MM.1S (cell line): ENCODE results near the gene FEZ2.

Experiments used
- DNase-seq: peaks from one replicate; pipeline ENCODE4 v3.0.0-alpha.2; 2015
- H2AFZ ChIP-seq: fragments of 300-600 bp; sonication (generic); 2 replicates; pipeline ENCODE4 v1.6.0; 2016; ENCODE audit warnings: antibody characterized with exemption, low read length
- H3F3A ChIP-seq: fragments of 300-600 bp; sonication (generic); 2 replicates; pipeline ENCODE4 v1.6.1; 2016; ENCODE audit warnings: mild to moderate bottlenecking, antibody characterized with exemption, low read length, moderate library complexity, mixed read lengths; ENCODE audit not compliant: insufficient read depth
- H3K27ac ChIP-seq: fragments of 300-600 bp; sonication (generic); 2 replicates; pipeline ENCODE4 v1.5.1; 2016; ENCODE audit warnings: mild to moderate bottlenecking, low read length
- H3K27me3 ChIP-seq: fragments of 300-600 bp; sonication (generic); replicated peaks from 2 replicates; pipeline ENCODE4 v1.6.0; 2016; ENCODE audit warnings: low read length; ENCODE audit not compliant: insufficient read depth
- H3K36me3 ChIP-seq: fragments of 300-600 bp; sonication (generic); replicated peaks from 2 replicates; pipeline ENCODE4 v1.6.1; 2016; ENCODE audit warnings: mild to moderate bottlenecking, low read length, mixed read lengths; ENCODE audit not compliant: insufficient read depth
- H3K4me1 ChIP-seq: fragments of 300-600 bp; sonication (generic); 2 replicates; pipeline ENCODE4 v1.6.1; 2016; ENCODE audit warnings: low read length, mixed read lengths
- H3K4me2 ChIP-seq: fragments of 300-600 bp; sonication (generic); 2 replicates; pipeline ENCODE4 v1.6.0; 2016; ENCODE audit warnings: low read depth, low read length
- H3K4me3 ChIP-seq: fragments of 300-600 bp; sonication (generic); 2 replicates; pipeline ENCODE4 v1.5.1; 2016; ENCODE audit warnings: low read length, mixed read lengths
- H3K79me2 ChIP-seq: fragments of 300-600 bp; sonication (generic); 2 replicates; pipeline ENCODE4 v1.6.1; 2016; ENCODE audit warnings: mixed run types, low read length, mixed read lengths
- H3K9ac ChIP-seq: fragments of 300-600 bp; sonication (generic); 2 replicates; pipeline ENCODE4 v1.6.1; 2016; ENCODE audit warnings: low read length, mixed read lengths
- H3K9me2 ChIP-seq: fragments of 300-600 bp; sonication (generic); replicated peaks from 2 replicates; pipeline ENCODE4 v1.6.1; 2016; ENCODE audit warnings: mild to moderate bottlenecking, low read length, mixed read lengths; ENCODE audit not compliant: insufficient read depth
- H3K9me3 ChIP-seq: fragments of 300-600 bp; sonication (generic); replicated peaks from 2 replicates; pipeline ENCODE4 v1.6.1; 2016; ENCODE audit warnings: mild to moderate bottlenecking, low read length, mixed read lengths; ENCODE audit not compliant: insufficient read depth
- H4K20me1 ChIP-seq: fragments of 300-600 bp; sonication (generic); 2 replicates; pipeline ENCODE4 v1.6.1; 2016; ENCODE audit warnings: mild to moderate bottlenecking, low read length, moderate library complexity, mixed read lengths; ENCODE audit not compliant: insufficient read depth
- CTCF ChIP-seq: fragments of 300-600 bp; sonication (generic); IDR thresholded peaks from 2 replicates; pipeline ENCODE4 v1.5.1; 2016; ENCODE audit warnings: antibody characterized with exemption, low read length, mixed read lengths
- EZH2 ChIP-seq: fragments of 300-600 bp; sonication (generic); optimal IDR thresholded peaks from 2 replicates; pipeline ENCODE3; 2017; ENCODE audit warnings: low read depth, mild to moderate bottlenecking, antibody characterized with exemption, low read length, mixed read lengths
- EZH2phosphoT487 ChIP-seq: fragments of 300-600 bp; sonication (generic); IDR thresholded peaks from 2 replicates; pipeline ENCODE4 v1.6.1; 2018; ENCODE audit warnings: antibody characterized with exemption, low read length

FEZ2 gene

GRCh38 chr2:36556842-36557241, 41.1 kb downstream of the FEZ2 start:
- H3K9ac ChIP-seq = no peak overlapping the region
- no peak overlapping the region for H2AFZ ChIP-seq
- H3K4me1 ChIP-seq = no peaks in the 10 kb centered on the region
- no peaks in the 10 kb centered on the region for H3F3A ChIP-seq
- H3K79me2 ChIP-seq = no peaks in the 10 kb centered on the region
- H3K27me3 ChIP-seq = no peaks in the 10 kb centered on the region
- no peaks in the 10 kb centered on the region for H3K36me3 ChIP-seq
- H3K9me3 ChIP-seq = no peaks in the 10 kb centered on the region
- H3K9me2 ChIP-seq = no peaks in the 10 kb centered on the region
- H3K4me3 ChIP-seq = no peak overlapping the region
- no peak overlapping the region for H3K4me2 ChIP-seq
- no peak for DNase-seq
- TF ChIP-seq EZH2 = no peak
- TF ChIP-seq EZH2phosphoT487 = no peak
- TF ChIP-seq CTCF = no peak
- no peaks in the 10 kb centered on the region for H4K20me1 ChIP-seq
- no peak overlapping the region for H3K27ac ChIP-seq

GRCh38 chr2:36555789-36556188, 42.2 kb downstream of the FEZ2 start:
- Histone ChIP-seq H3K9me3 (no peaks in the 10 kb centered on the region), H4K20me1 (no peaks in the 10 kb centered on the region), H3K9me2 (no peaks in the 10 kb centered on the region), H3K9ac (no peak overlapping the region), H3K4me2 (no peak overlapping the region), H2AFZ (no peak overlapping the region), H3K27me3 (no peaks in the 10 kb centered on the region), H3K36me3 (no peaks in the 10 kb centered on the region), H3F3A (no peaks in the 10 kb centered on the region), H3K4me3 (no peak overlapping the region), H3K79me2 (no peaks in the 10 kb centered on the region), H3K4me1 (no peaks in the 10 kb centered on the region), H3K27ac (no peak overlapping the region)
- TF ChIP-seq EZH2 (no peak), CTCF (no peak), EZH2phosphoT487 (no peak)
- no peak for DNase-seq

GRCh38 chr2:36554531-36554930, 43.4 kb downstream of the FEZ2 start:
- Histone ChIP-seq H3K4me2 (no peak overlapping the region), H3K9me3 (no peaks in the 10 kb centered on the region), H2AFZ (no peak overlapping the region), H3K4me3 (no peak overlapping the region), H3K9me2 (no peaks in the 10 kb centered on the region), H3K9ac (no peak overlapping the region), H3K4me1 (no peaks in the 10 kb centered on the region), H3K27me3 (no peaks in the 10 kb centered on the region), H3F3A (no peaks in the 10 kb centered on the region), H3K27ac (no peak overlapping the region), H3K79me2 (no peaks in the 10 kb centered on the region), H3K36me3 (no peaks in the 10 kb centered on the region), H4K20me1 (no peaks in the 10 kb centered on the region)
- no peak for DNase-seq
- no peak for TF ChIP-seq CTCF
- no peak for TF ChIP-seq EZH2phosphoT487
- TF ChIP-seq EZH2 = no peak
